ENCODE data around the gene ZNF239. TPM values are rescaled to one million over a fixed set of nuclear protein-coding genes. Genes with fewer than 3 reads are reported as not detected.

ZNF239 gene
- total RNA-seq (1 to 10 TPM; 1.3 to 7.5 (median 2.8) TPM), polyA plus RNA-seq (1 to 10 TPM; 1.9 to 6.8 (median 3.3) TPM)
- long read RNA-seq, donor 1 = 0 reads
- long read RNA-seq, donor 2, partial matches to known transcripts = 0 of 1 reads
- long read RNA-seq, donor 2, other reads (novel, unspliced or antisense) = 0 of 1 reads
- long read RNA-seq, donor 3, partial matches to known transcripts = 0 of 1 reads
- long read RNA-seq, donor 3, other reads (novel, unspliced or antisense) = 0 of 1 reads
- long read RNA-seq, donor 4 = 0 reads
- long read RNA-seq, donor 5, partial matches to known transcripts = 0 of 4 reads
- long read RNA-seq, donor 5, other reads (novel, unspliced or antisense) = 2 of 4 reads
- long read RNA-seq, donor 6 = 0 reads
- long read RNA-seq, donor 7, partial matches to known transcripts = 0 of 1 reads
- long read RNA-seq, donor 7, other reads (novel, unspliced or antisense) = 0 of 1 reads
- long read RNA-seq, donor 8 = 0 reads
- long read RNA-seq, donor 9, partial matches to known transcripts = 0 of 2 reads
- long read RNA-seq, donor 9, other reads (novel, unspliced or antisense) = 0 of 2 reads
- long read RNA-seq, donor 10 = 0 reads

GRCh38 chr10:43574001-43574892, at the start of gene ZNF239:
TSS of gene ZNF239 (minus strand) at chr10:43574616. CDS start at chr10:43558079, 16,537 bp downstream.
- H3K27me3 ChIP-seq = no peaks in the 10 kb centered on the region
- no peak for TF ChIP-seq CTCF (IDR thresholded peaks at IDR 0.05)
- no peak for TF ChIP-seq POLR2A (IDR thresholded peaks at IDR 0.05)
- no peaks in the 10 kb centered on the region for H3K9me3 ChIP-seq (replicated peaks in 1 of 3)
- intact Hi-C loops (cut with DNase I) = no loop called here
- peak within 1 kb of the TSS in 2 of 5 donors; percentile 60 to 62 for H3K27ac ChIP-seq
- peak within 1 kb of the TSS in 2 of 4 donors; percentile 47 to 67 for H3K4me3 ChIP-seq
- H3K4me1 ChIP-seq (replicated peaks in 1 of 2) = peaks cover 0 to 6% of the 10 kb centered on the region in 2 donors
- 0 to 6% (median 4%) methylated on average over 17 to 78 of the region's 78 CpGs for WGBS, 4 donors
- DNase-seq = peak; percentile 81 to 93 (median 89)
- H3K36me3 ChIP-seq (replicated peaks in 1 of 2) = no peaks in the 10 kb centered on the region

GRCh38 chr10:43623351-43623750, 48.9 kb upstream of the ZNF239 start:
- Histone ChIP-seq H3K9me3 (replicated peaks in 1 of 3) (no peaks in the 10 kb centered on the region), H3K36me3 (replicated peaks in 1 of 2) (no peaks in the 10 kb centered on the region), H3K27ac (no peak overlapping the region), H3K27me3 (no peaks in the 10 kb centered on the region), H3K4me1 (replicated peaks in 1 of 2) (no peaks in the 10 kb centered on the region), H3K4me3 (peak overlapping the region in 1 of 4 donors; percentile 36)
- TF ChIP-seq POLR2A (IDR thresholded peaks at IDR 0.05) = no peak
- no peak for TF ChIP-seq CTCF (IDR thresholded peaks at IDR 0.05)
- 57 to 64% (median 60%) methylated on average over 3 of the region's 3 CpGs for WGBS, 4 donors
- DNase-seq = no peak
- intact Hi-C loops (cut with DNase I) = no loop called here

- Histone ChIP-seq H3K27me3 (no peaks in the 10 kb centered on the region), H3K27ac (no peak overlapping the region), H3K4me3 (no peak overlapping the region), H3K9me3 (replicated peaks in 1 of 3) (peaks cover 0 to 4% (median 0%) of the 10 kb centered on the region in 3 donors), H3K36me3 (replicated peaks in 1 of 2) (no peaks in the 10 kb centered on the region), H3K4me1 (replicated peaks in 1 of 2) (no peaks in the 10 kb centered on the region)
- intact Hi-C loops (cut with DNase I) = no loop called here
- DNase-seq = no peak
- TF ChIP-seq CTCF (IDR thresholded peaks at IDR 0.05) (no peak), POLR2A (IDR thresholded peaks at IDR 0.05) (no peak)
- 73 to 88% (median 75%) methylated on average over 2 of the region's 2 CpGs for WGBS, 4 donors
Observed at GRCh38 chr10:43622038-43622437, 47.6 kb upstream of the ZNF239 start.

DNA sequence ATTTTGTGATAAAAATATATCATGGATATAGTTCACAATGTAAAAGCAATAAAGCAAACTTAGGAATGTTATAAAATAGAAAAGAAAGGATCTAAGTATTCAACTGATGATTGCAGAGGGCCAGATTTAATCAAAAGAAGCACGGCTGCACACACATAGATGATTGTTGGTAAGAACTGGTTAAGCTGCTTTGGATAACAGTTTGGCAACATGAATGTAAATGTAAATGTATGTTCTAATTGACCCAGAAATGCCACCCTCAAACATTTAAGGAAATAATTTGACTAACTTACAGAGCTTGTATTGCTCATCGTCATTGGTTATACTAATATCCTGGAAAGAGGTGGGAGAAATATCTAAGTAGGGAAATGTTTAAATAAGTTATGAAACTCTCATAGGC, 45.0 kb upstream of the ZNF239 start:
- Histone ChIP-seq H3K4me1 (replicated peaks in 1 of 2) (no peaks in the 10 kb centered on the region), H3K36me3 (replicated peaks in 1 of 2) (no peaks in the 10 kb centered on the region), H3K4me3 (no peak overlapping the region), H3K27me3 (no peaks in the 10 kb centered on the region), H3K9me3 (replicated peaks in 1 of 3) (peaks cover 5 to 13% (median 7%) of the 10 kb centered on the region in 3 donors), H3K27ac (no peak overlapping the region)
- no peak for TF ChIP-seq POLR2A (IDR thresholded peaks at IDR 0.05)
- TF ChIP-seq CTCF (IDR thresholded peaks at IDR 0.05) = no peak
- intact Hi-C loops (cut with DNase I) = no loop called here
- DNase-seq = no peak
- WGBS, 4 donors = 93 to 96% (median 95%) methylated on average over 2 of the region's 2 CpGs

All from adrenal gland (tissue), 19 donors.